GM12892 (cell line): ENCODE data around the gene SMIM1.

Experiments used
- DNase-seq: peaks from one replicate; pipeline ENCODE4 v3.0.0; 2011; ENCODE audit not compliant: insufficient read length
- FAIRE-seq: peaks from 2 replicates; lab custom pipeline; 2011; peaks lifted over from hg19 to GRCh38; lab: Jason Lieb, UNC
- POLR2A ChIP-seq: IDR thresholded peaks from 2 replicates; pipeline ENCODE4 v1.6.1; 2011; ENCODE audit warnings: low read depth, low read length, control low read depth
- POLR2AphosphoS5 ChIP-seq: IDR thresholded peaks from 2 replicates; pipeline ENCODE4 v1.6.1; 2011; ENCODE audit warnings: low read depth, low read length, control low read depth
- TAF1 ChIP-seq: IDR thresholded peaks from 2 replicates; pipeline ENCODE4 v1.6.1; 2011; ENCODE audit warnings: low read depth, mild to moderate bottlenecking, control low read depth, low read length, borderline replicate concordance

The SMIM1 gene

GRCh38 chr1:3732434-3733093, 40.0 kb upstream of the SMIM1 start:
- no peak for DNase-seq
- FAIRE-seq = no peak
- TF ChIP-seq TAF1 (no peak), POLR2A (no peak), POLR2AphosphoS5 (no peak)

DNA sequence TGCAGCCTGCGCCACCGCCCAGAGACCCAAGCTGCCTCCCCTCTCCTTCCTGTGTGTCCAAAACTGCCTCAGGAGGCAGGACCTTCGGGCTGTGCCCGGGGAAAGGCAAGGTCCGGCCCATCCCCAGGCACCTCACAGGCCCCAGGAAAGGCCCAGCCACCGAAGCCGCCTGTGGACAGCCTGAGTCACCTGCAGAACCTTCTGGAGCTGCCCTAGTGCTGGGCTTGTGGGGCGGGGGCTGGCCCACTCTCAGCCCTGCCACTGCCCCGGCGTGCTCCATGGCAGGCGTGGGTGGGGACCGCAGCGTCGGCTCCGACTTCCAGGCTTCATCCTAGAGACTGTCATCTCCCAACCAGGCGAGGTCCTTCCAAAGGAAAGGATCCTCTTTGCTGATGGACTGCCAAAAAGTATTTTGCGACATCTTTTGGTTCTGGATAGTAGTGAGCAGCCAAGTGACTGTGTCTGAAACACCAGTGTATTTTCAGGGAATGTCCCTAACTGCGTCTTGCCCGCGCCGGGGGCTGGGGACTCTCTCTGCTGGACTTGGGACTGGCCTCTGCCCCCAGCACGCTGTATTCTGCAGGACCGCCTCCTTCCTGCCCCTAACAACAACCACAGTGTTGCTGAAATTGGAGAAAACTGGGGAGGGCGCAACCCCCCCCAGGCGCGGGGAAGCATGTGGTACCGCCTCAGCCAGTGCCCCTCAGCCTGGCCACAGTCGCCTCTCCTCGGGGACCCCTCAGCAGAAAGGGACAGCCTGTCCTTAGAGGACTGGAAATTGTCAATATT, 39.3 kb upstream of the SMIM1 start:
- no peak for DNase-seq
- no peak for FAIRE-seq
- TF ChIP-seq POLR2AphosphoS5 = no peak
- TF ChIP-seq POLR2A = no peak
- TF ChIP-seq TAF1 = no peak

- TF ChIP-seq POLR2AphosphoS5 (no peak), TAF1 (no peak)
- DNase-seq (no peak), FAIRE-seq (no peak)
Measured at GRCh38 chr1:3733883-3734589, 38.5 kb upstream of the SMIM1 start.

DNA sequence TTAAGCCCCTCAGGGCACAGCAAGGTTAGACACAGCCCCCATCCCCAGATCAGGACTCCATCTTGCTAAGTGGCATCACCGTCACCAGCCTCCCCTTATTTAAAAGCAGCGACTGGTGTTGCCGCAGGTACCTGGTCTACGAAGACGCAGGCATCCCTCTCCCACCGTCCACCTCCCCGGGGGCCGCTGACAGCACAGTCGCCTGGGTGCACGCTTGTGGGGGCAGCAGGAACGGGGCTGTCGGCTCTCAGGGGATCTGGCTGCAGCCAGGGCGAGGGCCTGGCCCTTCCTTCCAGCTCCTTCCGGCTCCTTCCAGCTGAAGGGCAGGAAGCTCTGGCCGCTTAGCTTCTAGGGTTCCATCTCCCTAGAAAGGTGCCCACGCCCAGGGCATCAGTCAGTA, 37.9 kb upstream of the SMIM1 start:
- no peak for FAIRE-seq
- no peak for DNase-seq
- TF ChIP-seq TAF1 (no peak), POLR2AphosphoS5 (no peak), POLR2A (no peak)

GRCh38 chr1:3735027-3735681, 37.4 kb upstream of the SMIM1 start:
- DNase-seq (no peak), FAIRE-seq (no peak)
- TF ChIP-seq TAF1 (no peak), POLR2A (no peak), POLR2AphosphoS5 (no peak)

GRCh38 chr1:3735688-3736087, 36.9 kb upstream of the SMIM1 start:
- DNase-seq (no peak), FAIRE-seq (no peak)
- TF ChIP-seq POLR2A (no peak), TAF1 (no peak), POLR2AphosphoS5 (no peak; the same call in 1 of the 2 replicates)

DNA sequence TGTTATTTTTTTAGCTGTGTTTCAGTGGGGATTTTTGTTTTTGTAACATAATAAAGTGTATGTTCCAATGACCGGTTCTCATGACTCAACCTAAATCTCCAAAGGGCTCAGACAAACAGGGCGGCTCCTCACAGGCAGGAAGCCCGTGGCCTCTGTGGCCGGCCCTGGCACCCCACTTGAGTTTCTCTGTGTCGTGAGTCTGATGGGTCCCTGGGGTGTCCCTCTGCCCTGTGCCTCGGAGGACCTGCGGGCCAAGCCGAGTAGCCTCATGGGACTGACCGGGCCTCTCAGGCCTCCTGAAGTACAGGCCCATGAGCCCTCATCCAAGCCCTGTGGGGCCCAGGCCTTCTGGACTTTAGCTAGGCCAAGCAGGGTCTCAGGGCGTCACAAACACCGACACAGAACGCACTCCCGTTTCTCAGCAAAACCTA, 36.4 kb upstream of the SMIM1 start:
- no peak for FAIRE-seq
- DNase-seq = no peak
- TF ChIP-seq POLR2AphosphoS5 (no peak), TAF1 (no peak), POLR2A (no peak)

DNA sequence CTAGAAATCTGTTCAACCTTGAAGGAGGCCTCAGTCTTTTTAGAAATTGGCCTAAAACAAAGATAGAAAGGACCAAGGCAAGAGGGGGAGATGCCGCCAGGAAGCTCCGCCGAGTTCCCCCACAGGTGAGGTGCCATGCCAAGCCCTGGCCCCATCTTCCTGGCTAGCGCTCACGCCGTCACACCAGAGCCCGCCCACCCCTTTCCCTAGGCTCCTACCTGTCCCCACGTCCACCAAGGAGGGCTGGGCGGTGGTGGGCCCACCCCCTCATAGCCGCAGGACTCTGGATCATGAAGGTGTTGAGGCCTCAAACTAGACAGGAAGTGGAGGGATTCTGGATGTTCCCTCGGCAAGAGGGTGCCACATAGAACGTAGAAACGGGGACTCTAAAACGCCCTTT, 35.8 kb upstream of the SMIM1 start:
- FAIRE-seq = no peak
- no peak for DNase-seq
- TF ChIP-seq TAF1 = no peak
- TF ChIP-seq POLR2A = no peak
- no peak for TF ChIP-seq POLR2AphosphoS5

DNA sequence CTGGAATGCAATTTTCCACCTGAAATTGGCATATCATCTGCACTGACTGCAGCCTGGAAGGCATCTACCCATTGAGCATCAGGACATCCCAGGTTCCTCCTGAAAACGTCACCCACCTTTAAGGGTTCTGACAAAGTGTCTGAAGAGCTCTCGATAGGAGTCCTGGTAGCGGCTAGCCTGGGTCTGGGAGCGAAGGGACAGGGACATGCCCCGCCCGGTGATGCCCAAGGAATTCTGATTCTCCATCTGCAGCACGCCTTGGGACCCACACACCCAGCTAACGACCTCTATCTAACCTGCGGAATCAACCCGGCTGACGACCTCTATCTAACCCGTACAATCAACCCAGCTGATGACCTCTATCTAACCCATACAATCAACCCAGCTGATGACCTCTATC, 33.6 kb upstream of the SMIM1 start:
- DNase-seq = no peak
- TF ChIP-seq POLR2A (no peak), POLR2AphosphoS5 (no peak), TAF1 (no peak)
- no peak for FAIRE-seq

GRCh38 chr1:3740042-3740441, 32.5 kb upstream of the SMIM1 start:
- no peak for TF ChIP-seq POLR2A
- no peak for TF ChIP-seq POLR2AphosphoS5
- no peak for TF ChIP-seq TAF1
- FAIRE-seq = no peak
- DNase-seq = no peak

GRCh38 chr1:3740752-3741151, 31.8 kb upstream of the SMIM1 start:
- DNase-seq = no peak
- no peak for FAIRE-seq
- TF ChIP-seq POLR2A (no peak), POLR2AphosphoS5 (no peak), TAF1 (no peak)
